ENCODE data around the gene IL27RA. TPM values are rescaled to one million over a fixed set of nuclear protein-coding genes. Genes with fewer than 3 reads are reported as not detected.
"Not testable (repeated sequence)": the region's sequence is repeated elsewhere in the genome, so short reads cannot be mapped to it uniquely, and the experiment has no call there.

IL27RA gene
- polyA plus RNA-seq, 1 experiment = 6.6 TPM

DNA sequence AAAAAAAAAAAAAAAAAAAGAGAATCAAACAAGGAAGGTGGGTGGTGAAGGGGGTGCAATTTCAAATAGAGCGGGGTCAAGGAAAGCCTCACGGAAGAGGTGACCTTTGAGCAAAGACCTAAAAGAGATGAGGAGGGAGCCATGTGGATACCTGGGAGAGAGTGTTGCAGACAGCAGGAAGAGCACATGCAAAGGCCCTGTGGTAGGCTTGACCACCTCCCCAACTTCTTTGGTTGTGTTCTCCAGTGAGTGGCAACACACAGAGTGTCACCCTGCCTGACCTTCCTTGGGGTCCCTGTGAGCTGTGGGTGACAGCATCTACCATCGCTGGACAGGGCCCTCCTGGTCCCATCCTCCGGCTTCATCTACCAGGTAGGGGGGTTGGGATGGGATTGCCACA lies 18.9 kb downstream of the IL27RA start:
- POLR2A ChIA-PET = no interaction called here
- no peaks in the 10 kb centered on the region for H3K27me3 ChIP-seq (ENCODE audit: control insufficient read depth, insufficient read depth, low read length)
- H3K36me3 ChIP-seq (ENCODE audit: control insufficient read depth, insufficient read depth, low read length) = no peaks in the 10 kb centered on the region
- DNase-seq (ENCODE audit: low read depth) = no peak
- H3K4me3 ChIP-seq (ENCODE audit: low read depth, low read length) = no peak overlapping the region
- CTCF ChIA-PET = interaction anchor here (0.6 to 2.6 kb wide), 5 partner anchors 8 to 170 kb away, joined by 3 to 10 read pairs (median 7); no protein-coding TSS in a partner anchor
- TF ChIP-seq CTCF (IDR thresholded peaks at IDR 0.05; ENCODE audit: insufficient read depth, low read depth, low read length) = no peak

DNA sequence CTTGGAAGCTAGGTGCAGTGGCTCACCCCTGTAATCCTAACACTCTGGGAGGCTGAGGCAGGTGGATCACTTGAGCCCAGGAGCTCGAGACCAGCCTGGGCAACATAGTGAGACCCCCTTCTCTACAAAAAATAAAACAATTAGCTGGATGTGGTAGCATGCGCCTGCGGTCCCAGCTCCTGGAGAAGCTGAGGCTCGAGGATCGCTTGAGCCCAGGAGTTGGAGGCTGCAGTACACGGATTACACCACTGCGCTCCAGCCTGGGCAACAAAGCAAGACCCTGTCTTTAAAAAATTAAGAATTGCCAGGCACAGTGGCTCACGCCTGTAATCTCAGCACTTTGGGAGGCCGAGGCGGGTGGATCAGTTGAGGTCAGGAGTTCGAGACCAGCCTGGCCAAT lies 19.4 kb downstream of the IL27RA start:
- CTCF ChIA-PET = interaction anchor here (0.6 to 1.6 kb wide), 7 partner anchors 8 to 165 kb away, joined by 3 to 10 read pairs (median 3); partner anchors contain the start of gene IL27RA
- H3K4me3 ChIP-seq (ENCODE audit: low read depth, low read length); POLR2A ChIA-PET; H3K27me3 ChIP-seq (ENCODE audit: control insufficient read depth, insufficient read depth, low read length); H3K36me3 ChIP-seq (ENCODE audit: control insufficient read depth, insufficient read depth, low read length); DNase-seq (ENCODE audit: low read depth): not testable (repeated sequence)

DNA sequence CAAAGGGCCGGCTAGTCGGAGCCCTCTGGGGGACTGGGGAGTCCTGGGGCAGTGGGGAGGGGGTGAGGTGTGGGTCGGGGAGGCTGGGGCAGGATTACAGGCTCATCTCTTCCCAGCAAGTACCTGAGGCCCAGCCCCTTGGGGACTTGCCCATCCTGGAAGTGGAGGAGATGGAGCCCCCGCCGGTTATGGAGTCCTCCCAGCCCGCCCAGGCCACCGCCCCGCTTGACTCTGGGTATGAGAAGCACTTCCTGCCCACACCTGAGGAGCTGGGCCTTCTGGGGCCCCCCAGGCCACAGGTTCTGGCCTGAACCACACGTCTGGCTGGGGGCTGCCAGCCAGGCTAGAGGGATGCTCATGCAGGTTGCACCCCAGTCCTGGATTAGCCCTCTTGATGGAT lies 20.4 kb downstream of the IL27RA start:
- ChIA-PET CTCF (interaction anchor here (0.9 to 1.8 kb wide), 4 partner anchors 10 to 21 kb away, joined by 3 to 12 read pairs (median 5); partner anchors contain the start of genes IL27RA, MISP3 and PALM3), POLR2A (no interaction called here)
- H3K36me3 ChIP-seq (ENCODE audit: control insufficient read depth, insufficient read depth, low read length) = no peaks in the 10 kb centered on the region
- DNase-seq (ENCODE audit: low read depth) = no peak
- no peaks in the 10 kb centered on the region for H3K27me3 ChIP-seq (ENCODE audit: control insufficient read depth, insufficient read depth, low read length)
- no peak overlapping the region for H3K4me3 ChIP-seq (ENCODE audit: low read depth, low read length)
- no peak for TF ChIP-seq CTCF (IDR thresholded peaks at IDR 0.05; ENCODE audit: insufficient read depth, low read depth, low read length)

- ChIA-PET POLR2A (no interaction called here), CTCF (interaction anchor here (0.6 to 1.8 kb wide), 5 partner anchors 9 to 23 kb away, joined by 3 to 12 read pairs (median 5); partner anchors contain the start of genes IL27RA, MISP3 and PALM3)
- DNase-seq (ENCODE audit: low read depth) = no peak
- Histone ChIP-seq H3K27me3 (ENCODE audit: control insufficient read depth, insufficient read depth, low read length) (no peaks in the 10 kb centered on the region), H3K36me3 (ENCODE audit: control insufficient read depth, insufficient read depth, low read length) (no peaks in the 10 kb centered on the region), H3K4me3 (ENCODE audit: low read depth, low read length) (no peak overlapping the region)
- no peak for TF ChIP-seq CTCF (IDR thresholded peaks at IDR 0.05; ENCODE audit: insufficient read depth, low read depth, low read length)
Observed at GRCh38 chr19:14052470-14052869, 20.9 kb downstream of the IL27RA start.

DNA sequence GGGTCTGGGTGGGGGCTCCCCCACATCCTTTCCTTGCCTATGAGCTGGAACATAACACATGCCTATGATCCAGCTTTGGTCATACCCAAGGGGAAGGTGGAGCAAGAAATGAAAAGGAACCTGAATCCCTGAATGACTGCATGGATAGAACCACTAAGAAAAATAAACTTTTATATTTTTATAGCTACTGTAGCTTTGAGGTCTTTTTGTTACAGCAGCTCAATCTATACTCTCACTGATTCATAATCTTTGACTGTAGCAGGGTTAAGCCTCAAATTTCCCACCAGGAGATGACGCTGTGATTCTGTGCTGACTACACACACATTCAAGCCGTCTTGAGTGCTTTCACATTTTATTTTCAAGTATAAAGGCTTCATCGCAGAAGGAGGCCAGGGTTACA lies 21.5 kb downstream of the IL27RA start:
- Histone ChIP-seq H3K27me3 (ENCODE audit: control insufficient read depth, insufficient read depth, low read length) (no peaks in the 10 kb centered on the region), H3K4me3 (ENCODE audit: low read depth, low read length) (no peak overlapping the region), H3K36me3 (ENCODE audit: control insufficient read depth, insufficient read depth, low read length) (no peaks in the 10 kb centered on the region)
- ChIA-PET CTCF (interaction anchor here (0.6 to 1.8 kb wide), 6 partner anchors 9 to 23 kb away, joined by 3 to 12 read pairs (median 4); partner anchors contain the start of genes IL27RA, MISP3 and PALM3), POLR2A (no interaction called here)
- no peak for TF ChIP-seq CTCF (IDR thresholded peaks at IDR 0.05; ENCODE audit: insufficient read depth, low read depth, low read length)
- no peak for DNase-seq (ENCODE audit: low read depth)

DNA sequence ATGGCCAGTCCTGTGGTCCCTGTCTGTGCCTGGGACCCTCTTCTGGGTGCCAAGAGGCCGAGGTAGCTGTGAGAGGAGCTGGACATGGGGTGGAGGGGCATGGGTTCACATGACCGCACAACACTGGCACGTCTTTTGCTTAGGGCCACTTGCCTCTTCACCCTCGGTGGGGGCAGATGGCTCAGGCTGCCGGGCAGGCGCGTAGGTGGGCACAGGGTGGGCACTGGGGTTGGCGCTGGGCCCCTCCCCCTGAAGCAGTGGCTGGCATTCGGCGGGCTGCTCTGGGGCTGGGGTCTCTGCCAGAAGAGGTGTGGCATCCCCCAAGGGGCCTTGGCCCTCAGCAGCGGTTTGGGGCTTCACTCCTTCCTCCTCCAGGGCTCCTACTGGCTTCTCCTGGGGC lies 21.9 kb downstream of the IL27RA start:
- Histone ChIP-seq H3K27me3 (ENCODE audit: control insufficient read depth, insufficient read depth, low read length) (0 out of 2 replicates have a peak, but pooled peaks cover 1% of the 10 kb centered on the region), H3K4me3 (ENCODE audit: low read depth, low read length) (no peak overlapping the region), H3K36me3 (ENCODE audit: control insufficient read depth, insufficient read depth, low read length) (no peaks in the 10 kb centered on the region)
- DNase-seq (ENCODE audit: low read depth) = no peak
- ChIA-PET POLR2A (no interaction called here), CTCF (interaction anchor here (0.9 to 1.8 kb wide), 3 partner anchors 11 to 20 kb away, joined by 3 to 12 read pairs (median 3); partner anchors contain the start of gene MISP3)
- no peak for TF ChIP-seq CTCF (IDR thresholded peaks at IDR 0.05; ENCODE audit: insufficient read depth, low read depth, low read length)

Measured in BJ (cell line).